Stimulated activated CD4-positive, alpha-beta T cell treated with anti-CD3 and anti-CD28 coated beads, Interleukin-2, amount 100 ng/mL, for 24 hours (primary cell): ENCODE measurements around the gene RALBP1.

ENCODE experiments used
- DNase-seq, 2 donors: peaks; one replicate each; pipeline ENCODE4 v3.0.0-alpha.2; 2020

The RALBP1 gene

GRCh38 chr18:9513971-9514512 lies 38.7 kb downstream of the RALBP1 start:
- DNase-seq: no peak

DNA sequence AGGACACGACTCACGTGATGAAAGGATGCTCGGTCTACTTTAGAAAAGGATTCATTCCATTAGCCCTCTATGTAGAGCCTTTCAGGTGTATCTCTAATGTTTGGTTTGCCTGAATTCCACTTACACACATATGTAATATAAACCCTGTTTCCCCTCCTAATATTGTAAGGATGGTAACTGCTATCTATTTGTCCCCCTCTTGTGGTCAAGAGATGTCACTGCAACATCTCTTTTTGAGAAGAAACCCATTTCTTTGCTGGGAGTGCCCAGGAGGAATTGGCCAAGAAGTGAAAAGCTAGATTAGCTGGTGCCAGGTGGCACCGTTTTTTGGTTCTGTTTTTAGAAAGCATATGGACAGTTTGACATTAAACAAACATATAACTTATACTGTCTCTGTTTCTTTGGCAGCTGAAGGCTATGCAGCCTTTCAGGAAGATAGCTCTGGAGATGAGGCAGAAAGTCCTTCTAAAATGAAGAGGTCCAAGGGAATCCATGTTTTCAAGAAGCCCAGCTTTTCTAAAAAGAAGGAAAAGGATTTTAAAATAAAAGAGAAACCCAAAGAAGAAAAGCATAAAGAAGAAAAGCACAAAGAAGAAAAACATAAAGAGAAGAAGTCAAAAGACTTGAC lies 41.2 kb downstream of the RALBP1 start:
- DNase-seq: no peak

DNA sequence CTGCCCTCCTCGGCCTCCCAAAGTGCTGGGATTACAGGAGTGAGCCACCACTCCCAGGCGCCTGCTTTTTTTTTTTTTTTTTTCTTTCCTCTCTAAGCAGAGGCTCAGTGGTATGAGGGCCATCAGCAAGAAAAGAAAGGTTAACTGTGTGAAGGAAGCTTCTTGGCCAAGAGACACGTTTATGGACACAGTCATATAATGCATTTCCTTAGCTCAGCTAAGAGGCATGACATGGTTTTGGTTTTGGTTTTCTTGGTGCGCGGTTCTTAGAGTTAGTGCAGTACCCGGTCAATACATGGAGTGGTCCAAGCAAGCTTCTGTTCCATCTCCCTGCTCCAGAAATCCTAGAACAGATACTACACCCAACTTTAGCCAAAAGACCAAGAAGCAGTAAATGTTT lies 42.6 kb downstream of the RALBP1 start:
- DNase-seq: no peak

- no peak for DNase-seq
Measured at GRCh38 chr18:9519399-9519798, 44.1 kb downstream of the RALBP1 start.

GRCh38 chr18:9520666-9521065 lies 45.4 kb downstream of the RALBP1 start:
- no peak for DNase-seq

DNA sequence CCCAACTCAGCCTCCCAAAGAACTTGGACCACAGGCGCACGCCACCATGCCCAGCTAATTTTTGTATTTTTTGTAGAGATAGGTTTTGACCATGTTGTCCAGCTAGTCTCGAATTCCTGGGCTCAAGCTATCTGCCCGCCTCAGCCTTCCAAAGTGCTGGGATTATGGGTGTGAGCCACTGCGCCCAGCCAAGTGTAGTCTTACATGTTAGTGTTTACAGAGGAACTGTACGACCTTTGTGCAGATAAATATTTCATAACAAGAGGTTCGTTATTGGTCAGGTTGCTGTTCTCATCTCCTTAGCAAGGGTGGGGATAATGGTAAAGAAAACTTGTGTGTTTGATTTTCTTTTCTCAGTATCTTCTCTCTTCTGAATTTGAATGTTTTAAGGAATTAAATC lies 46.5 kb downstream of the RALBP1 start:
- no peak for DNase-seq

DNA sequence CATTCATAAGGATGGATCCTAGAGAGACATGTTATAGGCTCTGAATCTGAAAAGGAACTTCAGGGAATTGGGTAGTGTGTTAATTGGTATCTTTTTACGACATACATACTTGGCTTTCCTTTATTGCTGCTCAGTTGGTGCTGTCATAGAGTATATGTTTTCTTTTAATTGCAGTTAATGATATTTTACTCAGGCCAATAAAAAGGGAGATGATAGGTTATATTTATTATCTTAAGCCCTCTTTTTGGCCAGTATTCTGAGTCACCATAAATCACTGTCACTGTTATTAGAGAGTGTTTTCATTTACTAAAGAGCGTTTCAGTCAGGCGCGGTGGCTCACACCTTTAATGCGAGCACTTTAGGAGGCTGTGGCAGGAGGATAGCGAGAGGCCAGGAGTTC lies 47.6 kb downstream of the RALBP1 start:
- no peak for DNase-seq

- DNase-seq: no peak
Measured at GRCh38 chr18:9526458-9526857, 51.1 kb downstream of the RALBP1 start.

- no peak for DNase-seq
Measured at GRCh38 chr18:9530226-9531009, 55.1 kb downstream of the RALBP1 start.

- no peak for DNase-seq
Measured at GRCh38 chr18:9531791-9532410, 56.6 kb downstream of the RALBP1 start.

- DNase-seq: no peak
Measured at GRCh38 chr18:9534844-9535243, 59.5 kb downstream of the RALBP1 start.

- DNase-seq: no peak
Measured at GRCh38 chr18:9535430-9535991, 60.2 kb downstream of the RALBP1 start.

DNA sequence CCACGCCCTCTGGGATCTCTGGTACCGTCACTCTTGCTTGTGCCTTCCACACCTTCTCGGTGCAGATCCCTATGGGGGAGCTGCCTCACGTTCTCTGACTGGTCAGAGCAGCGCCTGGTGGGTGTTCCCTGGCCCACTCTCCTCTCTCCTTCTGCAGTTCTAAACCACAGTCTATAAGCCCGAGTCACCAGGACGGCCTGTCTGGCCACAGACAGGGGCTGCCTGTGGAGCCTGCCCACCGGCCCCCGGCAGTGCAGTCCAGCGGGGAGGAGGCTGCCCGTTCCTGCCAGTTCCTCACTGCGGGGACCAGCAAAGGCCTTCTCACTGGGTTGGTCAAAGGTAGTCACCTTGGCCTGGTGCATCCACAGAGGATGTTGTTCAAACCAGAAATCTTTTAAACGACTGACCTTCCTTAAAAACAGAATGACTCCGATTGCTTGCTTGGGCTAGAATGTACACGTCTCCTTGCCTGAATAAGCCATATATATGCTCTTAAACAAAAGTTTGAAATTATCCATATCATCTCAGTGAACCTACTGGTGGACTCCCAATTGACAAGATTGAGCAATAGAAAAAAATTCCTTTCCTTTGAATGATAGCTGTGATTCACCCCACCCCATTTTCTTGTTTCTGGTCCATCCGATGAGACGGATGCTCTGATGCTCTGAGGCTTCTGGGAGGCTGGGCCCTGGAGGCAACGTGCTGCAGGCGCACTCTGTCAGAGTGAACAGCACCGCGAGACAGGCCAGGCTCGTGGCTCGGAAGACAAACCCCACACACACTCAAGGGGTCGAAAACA lies 61.2 kb downstream of the RALBP1 start:
- no peak for DNase-seq

DNA sequence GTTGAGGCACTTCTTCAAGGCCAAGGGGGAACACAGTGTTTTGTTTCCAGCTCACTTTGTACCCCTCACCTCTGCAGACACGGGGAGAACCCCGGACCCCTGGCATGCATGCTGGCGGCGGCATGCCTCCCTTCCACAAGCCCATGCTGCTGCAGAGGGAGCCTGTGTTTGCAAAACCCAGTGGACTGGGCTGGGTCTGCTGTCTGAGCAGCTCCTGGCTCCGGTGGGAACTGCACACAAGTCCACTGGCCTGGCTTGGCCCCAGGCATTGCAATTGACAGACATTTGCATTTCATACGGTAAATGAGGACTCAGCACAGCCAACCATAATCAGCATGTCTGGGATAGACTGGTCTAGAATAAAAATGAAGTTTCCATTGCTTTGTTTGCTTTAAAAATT lies 62.4 kb downstream of the RALBP1 start:
- no peak for DNase-seq

GRCh38 chr18:9539283-9539682 lies 64.0 kb downstream of the RALBP1 start:
- DNase-seq: no peak

DNA sequence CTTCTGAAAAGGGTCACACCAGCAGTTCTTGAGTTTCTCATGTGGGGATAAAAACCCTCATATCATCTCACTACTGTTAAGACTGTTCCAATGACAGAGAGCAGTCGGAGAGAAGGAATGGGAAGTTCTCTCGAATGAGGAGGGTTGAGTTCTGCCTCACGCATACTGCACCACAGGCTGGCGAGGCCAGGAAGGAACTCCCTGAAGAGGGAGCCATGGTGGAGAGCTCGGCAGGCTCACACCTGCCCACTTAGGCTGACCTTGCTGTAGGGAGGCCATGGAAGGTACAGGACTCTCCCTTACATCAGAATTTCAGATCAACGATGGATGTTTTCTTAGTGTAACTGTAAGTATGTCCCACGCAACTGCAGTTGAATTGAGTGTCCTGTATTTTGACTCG lies 64.6 kb downstream of the RALBP1 start:
- DNase-seq: no peak

DNA sequence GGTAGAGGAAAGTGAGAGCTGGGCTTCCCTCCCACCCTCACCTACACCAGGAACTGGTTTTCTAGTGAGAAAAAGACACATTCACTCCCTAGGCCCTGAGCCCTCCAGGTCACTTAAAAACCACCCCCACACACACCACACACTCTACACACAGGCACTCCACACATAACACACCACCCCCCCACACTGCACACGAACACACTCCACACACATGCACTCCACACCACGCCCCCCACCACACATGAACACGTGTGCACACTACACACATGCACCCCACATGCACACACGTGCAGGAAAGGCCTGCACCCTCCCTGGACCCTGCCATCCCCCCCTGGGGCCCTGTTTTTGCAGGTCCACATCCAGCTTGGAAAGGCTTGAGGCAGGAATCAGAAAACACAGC lies 67.6 kb downstream of the RALBP1 start:
- no peak for DNase-seq

DNA sequence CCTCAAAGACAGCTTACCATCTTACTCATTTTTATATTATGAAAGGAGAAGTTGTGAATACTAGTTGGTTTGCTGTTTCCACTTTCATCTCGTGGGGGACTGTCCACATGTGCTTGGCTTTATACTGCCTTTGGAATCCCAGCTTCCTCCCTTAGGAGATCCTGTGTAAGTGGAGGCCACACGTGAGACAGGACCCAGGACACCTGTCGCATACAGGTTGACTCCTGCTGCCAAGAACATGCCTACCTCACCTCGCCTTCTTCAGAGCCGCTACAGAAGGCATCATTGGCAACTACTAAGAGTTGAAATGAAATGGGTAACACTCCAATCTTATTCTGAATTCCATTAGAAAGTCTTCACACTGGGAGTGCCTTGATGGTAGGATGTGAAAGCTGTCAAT lies 69.7 kb downstream of the RALBP1 start:
- DNase-seq: no peak

DNA sequence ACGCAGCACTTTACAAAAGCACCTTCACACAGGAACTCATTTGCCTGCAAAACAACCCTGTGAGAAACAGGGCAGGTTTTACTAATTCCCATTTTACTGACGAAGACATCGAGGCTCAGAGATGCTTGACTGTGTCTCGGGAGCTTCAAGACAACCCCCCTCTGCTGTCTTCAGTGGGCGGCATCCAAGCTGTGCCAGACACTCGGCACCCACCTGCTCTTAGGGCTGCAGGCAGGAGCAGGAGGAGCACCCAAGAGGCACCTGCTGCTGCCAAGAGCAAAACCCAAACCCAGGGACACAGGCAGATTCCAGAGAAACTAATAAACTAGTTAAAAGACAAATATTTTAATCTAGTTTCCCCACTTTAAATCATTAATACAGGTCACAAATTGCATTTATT lies 71.2 kb downstream of the RALBP1 start:
- no peak for DNase-seq

GRCh38 chr18:9547782-9548181 lies 72.5 kb downstream of the RALBP1 start:
- no peak for DNase-seq

DNA sequence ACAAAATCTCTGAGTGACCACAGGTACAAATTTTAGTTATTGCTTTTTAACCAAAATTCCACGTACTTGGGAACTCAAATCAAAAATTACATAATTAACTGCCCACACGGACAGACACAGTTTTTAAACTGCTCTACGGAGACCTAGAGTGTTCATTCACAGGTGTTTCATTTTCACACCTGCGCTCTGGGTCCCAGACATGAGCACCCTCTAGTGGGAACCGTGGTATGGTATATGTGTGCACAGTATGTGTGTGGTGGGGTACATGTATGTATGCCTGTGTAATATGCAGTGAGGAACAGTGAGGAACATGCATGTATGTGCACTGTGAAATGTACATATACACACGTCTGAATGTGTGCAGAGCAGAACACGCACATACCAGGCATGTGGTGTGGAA lies 74.1 kb downstream of the RALBP1 start:
- no peak for DNase-seq

- DNase-seq: no peak
Measured at GRCh38 chr18:9550429-9550828, 75.1 kb downstream of the RALBP1 start.

DNA sequence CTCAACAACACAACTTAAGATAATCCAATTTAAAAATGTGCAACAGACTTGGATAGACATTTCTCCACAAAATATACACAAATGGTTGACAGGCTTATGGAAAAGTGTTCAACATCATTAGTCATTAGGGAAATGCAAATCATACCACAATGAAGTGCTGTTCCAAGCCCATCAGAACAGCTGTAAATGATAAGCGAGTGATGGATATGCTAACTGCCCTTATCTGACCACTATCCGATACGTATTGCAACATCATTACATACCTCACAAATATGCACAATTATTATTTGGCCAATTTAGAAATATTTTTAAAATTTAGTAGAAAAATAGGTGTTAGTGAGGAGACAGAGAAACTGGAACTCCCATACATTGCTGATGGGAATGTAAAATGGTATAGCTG lies 76.9 kb downstream of the RALBP1 start:
- no peak for DNase-seq
